Stimulated activated CD4-positive, alpha-beta T cell treated with anti-CD3 and anti-CD28 coated beads, Interleukin-1b, Interleukin-23, amount 100 ng/mL, for 48 hours (primary cell): ENCODE results near the gene ANKRD6.

Source experiments
- DNase-seq: peaks from one replicate; pipeline ENCODE4 v3.0.0-alpha.2; 2020

Gene ANKRD6

DNA sequence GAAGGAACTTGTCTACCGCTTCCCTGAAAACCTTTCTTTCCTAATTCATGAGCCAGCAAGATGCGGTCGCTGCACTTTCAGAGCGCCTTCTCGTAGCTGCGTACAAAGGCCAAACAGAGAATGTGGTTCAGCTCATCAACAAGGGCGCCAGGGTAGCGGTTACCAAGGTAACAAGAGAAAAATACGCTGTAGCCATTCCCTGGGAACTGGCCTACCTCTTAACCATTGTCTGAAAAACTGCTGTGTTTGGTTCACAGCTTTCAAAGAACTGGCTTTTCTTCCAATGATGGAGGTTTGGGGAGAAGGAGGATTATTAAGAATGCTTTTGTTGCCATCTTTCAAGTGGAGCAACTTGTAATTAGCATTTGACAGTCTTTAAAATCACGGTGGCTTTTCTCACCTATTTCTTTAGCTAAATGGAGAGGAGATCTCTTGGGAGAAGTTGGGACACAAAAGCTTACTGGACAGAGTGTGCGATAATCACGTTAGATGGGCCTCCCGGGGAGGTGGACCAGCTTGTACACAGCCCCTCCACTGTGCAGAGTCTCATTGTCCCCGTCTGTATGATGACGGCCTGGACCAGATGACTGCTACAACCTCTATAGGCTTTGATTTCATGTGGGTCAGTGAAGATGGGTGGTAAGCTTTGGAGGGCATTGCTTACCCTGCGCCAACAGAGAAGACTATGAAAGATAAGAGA, 134.1 kb downstream of the ANKRD6 start:
- DNase-seq, result no peak

DNA sequence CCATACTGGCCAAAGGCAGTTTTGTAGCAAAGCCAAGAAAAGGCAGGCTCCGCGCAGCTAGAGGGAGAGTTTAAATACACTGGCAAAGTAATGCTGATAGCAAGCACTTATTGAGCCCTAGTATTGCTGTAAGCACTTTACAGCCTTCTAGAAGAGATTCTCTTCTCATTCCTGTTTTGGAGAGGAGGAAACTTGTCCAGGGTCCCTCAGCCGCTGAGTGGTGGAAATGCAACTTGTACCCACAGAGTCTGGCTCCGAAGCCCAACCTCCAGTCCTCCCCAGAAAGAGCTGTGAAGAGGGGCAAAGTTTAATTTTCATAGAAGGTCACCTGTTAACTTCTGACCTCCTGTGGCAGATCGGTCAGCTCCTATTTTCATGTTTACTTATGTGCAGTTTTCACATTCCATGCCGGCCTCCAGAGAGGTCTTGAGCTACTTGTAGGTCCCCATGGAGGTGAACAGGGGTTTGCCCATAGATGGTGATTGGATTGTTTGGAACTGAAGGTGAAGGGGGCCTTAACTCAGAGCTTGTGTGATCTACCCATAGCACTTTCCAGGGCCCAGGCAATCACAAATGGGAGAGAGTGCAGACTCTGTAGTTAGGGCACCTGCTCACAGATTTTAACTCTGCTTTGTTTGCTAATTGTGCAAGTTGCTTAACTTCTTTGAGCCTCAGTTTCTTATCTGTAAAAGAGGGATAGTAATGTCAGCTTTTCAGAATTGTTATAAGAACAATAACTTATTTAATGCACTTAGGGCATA, 134.9 kb downstream of the ANKRD6 start:
- no peak for DNase-seq

DNA sequence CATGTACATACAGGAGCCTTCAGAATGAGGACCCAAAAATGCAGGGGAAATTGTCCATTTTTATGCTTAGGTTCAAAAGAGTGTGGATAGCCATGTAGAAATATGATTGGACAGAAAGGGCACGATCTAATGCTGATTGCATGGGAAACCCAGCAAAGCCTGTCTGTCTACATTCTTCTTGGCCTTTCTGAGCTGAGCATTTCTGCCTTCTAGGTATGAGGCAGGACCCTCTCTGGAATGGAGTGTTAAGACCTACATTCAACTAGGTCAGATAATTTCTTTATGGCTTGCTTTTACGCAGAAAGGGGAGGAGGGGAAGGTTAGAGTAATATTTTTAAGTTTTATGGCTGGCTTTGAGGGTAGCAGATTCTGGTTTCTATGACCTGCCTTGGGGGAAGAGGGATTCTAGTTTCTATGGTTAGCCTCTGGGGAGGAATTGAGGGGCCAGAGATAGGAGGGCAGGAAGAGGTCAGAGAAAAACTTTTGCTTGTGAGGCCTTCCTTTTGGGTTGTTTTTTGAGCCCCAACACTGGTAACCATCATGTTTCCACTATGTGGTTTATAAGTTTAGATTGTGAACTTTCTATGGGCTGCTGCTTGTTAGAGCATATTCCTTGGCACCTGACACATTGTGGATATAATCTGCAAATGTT, 142.1 kb downstream of the ANKRD6 start:
- DNase-seq, result no peak

DNA sequence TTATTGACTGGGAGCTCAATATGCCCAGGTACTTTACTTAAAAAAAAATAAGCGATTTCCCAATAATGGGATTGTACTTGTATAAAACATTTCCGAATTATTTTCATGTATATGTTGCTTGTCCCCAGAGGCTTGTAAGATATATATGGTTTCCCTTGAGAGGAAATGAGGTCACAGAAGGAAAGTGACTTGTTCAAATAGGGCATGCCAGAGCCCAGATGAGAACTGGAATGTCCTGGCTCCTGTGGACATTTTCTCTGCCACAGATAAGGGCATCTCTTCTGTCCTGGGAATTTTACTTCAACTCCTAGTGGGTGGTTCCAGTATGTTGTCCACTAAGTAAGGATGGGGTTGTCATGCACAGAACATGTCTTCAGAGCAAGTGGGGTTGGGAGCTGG, 142.6 kb downstream of the ANKRD6 start:
- no peak for DNase-seq

DNA sequence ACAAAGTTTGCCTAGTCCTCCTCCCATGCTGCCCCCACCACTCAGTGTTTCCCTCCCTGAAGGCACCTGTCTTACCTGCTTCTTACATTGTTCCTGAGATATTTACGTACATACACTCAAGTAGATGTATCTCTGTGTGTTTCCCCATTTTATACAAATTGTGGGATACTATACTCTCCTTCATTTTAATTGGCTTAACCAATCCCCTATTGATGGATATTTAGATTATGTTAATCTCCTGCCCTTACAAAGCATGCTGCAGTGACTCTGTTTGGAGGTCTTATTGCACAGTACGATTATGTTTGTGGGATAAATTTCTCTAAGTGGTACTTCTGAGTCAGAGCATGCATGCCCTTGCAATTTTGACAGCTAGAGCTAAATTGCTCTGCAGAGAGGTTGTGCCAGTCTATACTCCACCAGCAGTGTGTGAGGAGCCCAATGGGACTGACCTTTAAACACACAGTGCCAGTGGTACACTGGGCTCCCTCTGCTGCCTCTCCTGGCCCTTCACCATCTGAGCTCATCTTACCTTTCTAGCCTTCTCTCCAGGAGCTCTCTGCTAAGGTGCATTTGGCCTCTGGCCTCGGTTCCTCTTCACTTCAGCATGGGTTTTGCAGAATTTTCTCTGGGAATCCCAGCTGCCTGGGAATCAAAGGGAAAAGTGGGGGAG, 148.2 kb downstream of the ANKRD6 start:
- no peak for DNase-seq

DNA sequence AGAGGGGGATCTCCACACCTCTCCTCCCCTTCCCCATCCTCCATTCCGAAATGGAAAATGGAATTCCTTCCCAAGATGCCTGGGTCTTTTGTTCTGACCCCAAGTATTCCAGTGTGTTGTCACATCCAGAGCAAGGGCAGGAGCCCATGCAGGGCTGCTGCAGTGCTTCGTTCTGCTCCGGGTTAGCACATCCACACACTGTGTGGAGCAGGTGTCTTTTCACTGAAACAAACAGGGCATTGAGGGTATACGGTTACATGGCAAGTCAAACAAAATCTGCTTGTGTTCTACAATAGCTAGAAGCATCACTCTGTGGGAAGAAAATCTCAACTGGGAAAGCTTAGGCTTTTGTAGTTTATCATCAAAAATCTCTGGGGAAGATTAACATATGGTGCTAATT, 148.7 kb downstream of the ANKRD6 start:
- no peak for DNase-seq

DNA sequence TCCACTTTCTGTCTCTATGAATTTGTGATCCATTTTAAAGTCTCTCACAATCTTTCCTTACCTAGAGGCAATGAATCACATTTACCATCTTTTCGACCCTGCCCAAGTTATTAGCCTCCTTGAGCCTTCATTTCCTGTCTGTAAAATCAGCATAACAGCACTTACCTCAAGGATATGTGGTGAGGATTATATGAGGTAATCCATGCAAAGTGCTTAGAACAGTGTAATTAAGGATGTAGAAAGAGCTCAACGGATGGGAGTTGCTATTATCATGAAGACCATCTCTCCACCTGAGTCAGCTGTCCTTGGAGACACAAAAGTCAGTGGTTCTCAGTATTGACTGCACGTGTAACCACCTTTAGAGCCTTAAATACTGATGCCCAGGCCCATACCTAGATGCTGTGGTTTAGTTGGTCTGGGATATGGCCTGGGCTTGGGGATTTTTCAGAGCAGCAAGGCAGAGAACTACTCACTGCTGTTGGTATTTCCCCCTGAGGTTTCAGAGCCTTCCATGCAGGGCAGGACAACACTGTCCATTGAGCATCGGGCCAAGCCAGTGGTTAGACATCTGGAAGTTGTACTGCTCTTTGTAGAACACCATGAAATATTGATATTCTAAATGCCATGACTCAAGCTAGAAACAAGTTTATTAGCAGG, 149.8 kb downstream of the ANKRD6 start:
- DNase-seq, result no peak

DNA sequence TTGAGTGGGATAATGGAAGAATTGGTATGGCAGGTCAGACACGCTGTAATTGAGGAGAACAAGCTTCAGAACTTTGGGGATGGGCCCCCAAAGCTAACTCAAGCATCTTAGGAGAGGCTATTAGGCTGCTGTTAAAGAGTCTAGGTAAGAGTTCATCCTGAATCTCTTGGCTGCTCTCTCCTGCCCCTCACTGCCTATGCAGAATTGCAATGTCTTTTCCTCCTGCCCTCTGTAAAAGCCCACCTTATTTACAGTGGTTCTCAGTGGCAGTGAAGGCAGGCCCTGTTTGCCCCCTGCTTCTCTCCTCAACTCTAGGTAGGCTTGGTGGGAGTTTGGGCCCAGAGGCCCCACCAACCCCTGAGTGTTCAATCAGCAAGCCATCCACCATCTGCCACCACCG, 150.6 kb downstream of the ANKRD6 start:
- DNase-seq, result no peak

DNA sequence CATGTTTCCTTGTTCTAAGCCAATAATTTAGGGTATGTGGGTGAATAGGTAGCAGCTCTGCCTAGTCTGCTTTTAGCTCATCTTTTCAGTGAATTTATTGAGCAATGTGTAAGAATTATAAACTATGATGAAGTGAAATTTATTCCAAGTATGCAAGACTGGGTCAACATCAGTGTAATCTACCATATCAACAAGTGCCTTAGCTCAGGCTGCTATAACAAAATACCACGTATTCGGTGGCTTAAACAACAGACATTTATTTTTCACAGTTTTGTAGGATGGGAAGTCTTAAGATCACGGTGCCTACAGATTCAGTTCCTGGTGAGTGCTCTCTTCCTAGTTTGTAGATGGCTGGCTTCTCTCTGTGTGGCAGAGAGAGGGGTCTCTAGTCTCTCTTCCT, 151.6 kb downstream of the ANKRD6 start:
- DNase-seq, result no peak

DNA sequence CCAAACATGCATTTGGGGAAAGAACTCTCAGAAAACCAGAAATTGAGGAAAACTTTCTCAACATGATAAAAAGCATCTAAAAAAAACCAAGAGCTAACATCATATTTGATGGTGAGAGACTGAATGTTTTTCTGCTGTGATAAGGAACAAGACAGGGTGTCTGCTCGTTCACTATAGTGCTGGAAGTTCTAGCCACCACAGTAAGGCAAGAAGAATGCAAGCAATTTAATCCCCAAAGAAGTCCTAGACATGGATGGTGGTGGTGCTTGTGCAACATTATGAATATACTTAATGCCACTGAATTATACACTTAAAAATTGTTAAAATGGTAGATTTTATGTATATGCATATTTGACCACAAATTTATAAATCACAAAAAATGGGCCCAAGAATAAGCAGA, 152.2 kb downstream of the ANKRD6 start:
- no peak for DNase-seq

DNA sequence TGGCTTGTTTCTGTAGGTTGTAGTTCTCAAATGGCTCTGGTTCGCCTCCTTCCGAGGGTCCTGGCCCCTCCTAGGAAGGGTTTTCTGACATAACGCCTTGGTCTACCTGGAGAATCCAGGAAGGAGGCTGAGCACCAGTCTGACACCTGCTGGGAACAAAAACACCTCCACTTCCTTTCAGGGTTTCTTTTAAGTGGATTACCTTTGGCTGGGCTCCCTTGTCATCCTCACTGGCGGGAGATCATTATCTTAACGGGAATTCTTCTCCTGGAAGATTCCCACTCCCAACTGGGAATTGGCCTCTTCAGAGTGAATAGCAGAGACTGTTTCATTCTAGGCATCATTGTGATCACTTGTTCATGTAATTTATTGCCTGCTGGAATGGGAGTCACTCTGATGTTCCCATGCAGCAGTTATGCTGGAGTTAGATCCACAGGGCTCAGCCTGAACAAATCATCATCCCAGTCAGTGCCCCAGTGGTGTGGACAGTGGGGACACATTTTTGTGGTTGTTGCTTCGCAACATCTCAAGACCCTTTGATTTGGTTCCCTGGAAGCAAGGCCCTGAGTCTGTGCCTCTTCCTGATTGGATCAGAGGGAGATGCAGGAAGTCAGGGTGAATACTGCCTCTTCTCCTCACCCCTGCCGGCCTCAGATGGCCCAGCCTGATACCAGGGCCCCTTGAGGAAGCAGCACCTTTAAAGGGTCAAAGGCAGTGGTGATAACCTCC, 156.5 kb downstream of the ANKRD6 start:
- DNase-seq, result no peak

DNA sequence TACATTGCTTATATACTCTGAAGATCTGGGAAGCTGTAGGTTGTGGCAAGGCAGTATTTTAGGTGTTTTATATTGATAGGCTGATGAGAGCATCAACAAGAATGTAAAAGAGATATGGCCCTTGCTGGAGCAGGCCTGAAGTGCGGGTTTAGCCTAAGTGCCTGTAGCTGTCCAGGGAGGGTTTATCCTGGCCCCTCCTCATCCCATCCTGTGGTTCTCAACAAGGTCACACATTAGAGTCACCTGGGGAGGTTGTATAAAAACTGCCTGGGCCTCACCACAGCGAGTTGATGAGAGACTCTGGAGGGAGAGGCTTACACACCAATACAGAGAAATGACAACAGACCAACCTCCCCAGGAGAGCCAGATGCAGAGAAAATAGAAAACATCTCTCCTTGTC, 157.2 kb downstream of the ANKRD6 start:
- no peak for DNase-seq

DNA sequence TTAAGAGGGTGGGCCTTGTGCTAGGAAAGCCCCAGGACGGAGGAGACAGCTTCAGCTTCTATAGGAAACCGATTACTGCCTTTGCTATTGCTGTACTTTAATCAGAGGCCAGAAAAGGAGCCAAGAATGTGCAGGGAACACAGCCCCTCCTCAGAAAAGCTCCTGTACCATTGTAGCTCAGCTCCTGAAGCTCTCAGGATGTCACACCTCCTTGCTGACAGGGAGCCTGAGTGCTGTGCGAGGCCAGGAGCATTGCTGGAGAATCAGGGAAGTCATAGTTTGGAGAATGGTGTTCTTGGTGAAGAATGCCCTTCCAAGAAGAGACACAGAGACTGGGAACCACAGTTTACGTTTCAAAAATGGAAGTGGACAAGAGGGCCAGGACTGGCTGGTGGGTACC, 158.8 kb downstream of the ANKRD6 start:
- no peak for DNase-seq

DNA sequence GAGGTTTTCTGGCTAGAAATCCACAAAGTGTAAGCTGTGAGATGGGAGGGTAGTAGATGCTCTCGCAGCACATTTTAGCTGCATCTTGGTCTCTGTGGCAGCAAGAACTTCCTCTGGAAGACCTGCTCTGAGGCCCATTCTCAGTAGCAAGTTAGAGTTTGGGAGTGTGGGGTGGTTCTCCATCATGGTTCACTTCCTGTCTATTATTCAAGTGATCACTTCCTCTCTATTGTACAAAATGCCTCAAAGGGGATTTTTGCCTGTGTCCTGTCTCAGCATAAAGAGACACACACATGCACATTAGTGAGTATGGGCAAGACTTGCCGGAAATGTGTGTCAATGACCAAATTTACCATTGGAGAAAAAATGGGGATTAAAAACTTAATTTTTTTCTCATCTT, 163.1 kb downstream of the ANKRD6 start:
- no peak for DNase-seq

DNA sequence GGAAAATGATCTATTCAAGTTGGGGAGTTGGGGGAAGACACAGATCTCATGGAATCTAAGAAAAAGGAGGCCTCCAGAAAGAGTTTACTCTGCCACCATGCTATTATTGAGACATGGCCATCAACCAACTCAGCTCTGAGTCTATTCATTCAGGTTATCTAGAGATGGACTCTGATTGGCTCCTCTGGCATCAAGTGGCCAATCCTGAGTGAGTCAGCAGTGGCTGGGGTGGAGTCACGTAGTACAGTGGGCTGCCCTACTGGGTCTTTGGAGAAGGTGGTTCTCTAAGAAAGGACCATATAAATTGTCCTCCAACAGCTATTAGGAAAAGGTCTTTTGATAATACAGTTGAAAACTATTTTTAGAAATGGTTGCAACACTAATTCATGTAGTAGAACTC, 163.5 kb downstream of the ANKRD6 start:
- DNase-seq, result no peak

DNA sequence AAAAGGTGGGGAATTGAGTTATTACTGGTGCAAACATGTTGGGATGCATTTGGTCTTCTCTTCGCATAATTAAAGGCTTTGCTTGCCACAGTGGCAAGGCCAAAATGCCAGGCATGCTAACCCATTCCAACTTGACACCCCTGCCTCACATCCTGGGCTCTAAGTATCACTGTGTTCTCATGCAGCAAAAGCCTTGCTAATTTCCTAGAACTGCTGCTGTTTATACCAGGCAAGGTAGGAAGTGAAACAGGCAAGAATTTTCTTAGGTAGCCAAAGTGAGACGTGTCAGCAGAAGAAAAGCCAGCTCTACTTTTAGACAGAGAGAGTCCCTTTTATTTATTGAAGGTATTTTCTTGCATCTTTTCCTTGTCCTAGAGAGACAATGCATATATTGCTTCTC, 164.4 kb downstream of the ANKRD6 start:
- no peak for DNase-seq

DNA sequence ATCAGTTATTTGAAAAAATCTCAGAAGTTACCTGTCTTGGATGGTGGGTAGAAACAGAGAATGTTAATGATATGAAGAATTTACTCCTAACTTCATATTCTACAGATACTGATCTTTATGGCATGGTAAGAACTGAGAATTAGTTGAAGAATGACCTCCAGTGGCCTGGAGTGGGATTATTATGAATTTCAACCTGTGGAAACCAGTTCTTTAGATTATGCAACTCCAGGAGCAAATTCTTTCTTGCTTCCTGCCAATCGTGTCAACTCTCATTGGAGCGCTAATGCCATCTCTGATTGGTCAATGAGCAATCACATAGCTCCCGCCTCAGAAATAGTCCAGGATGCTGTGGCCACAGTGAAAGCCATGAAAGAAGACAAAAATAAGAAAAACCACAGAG, 165.0 kb downstream of the ANKRD6 start:
- no peak for DNase-seq

DNA sequence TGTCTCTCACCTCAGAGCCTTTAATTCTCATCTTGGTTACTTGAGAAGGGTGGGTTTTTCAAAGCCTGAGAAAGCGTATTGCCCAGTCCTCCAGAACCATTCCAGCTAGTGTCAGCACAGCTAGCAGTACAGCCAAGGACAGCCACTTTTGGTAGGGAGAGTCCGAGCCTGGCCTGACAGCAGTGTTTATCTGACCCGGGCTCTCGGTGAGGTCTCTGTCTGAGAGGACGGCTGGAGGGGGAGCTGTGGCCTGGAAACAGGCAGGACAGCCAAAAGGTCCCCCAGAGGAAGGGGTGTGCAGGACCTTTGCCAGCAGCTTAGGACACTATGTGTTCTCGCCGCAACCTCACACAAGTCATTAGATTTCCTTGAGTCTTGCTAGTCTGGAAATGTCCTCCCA, 166.8 kb downstream of the ANKRD6 start:
- DNase-seq, result no peak

DNA sequence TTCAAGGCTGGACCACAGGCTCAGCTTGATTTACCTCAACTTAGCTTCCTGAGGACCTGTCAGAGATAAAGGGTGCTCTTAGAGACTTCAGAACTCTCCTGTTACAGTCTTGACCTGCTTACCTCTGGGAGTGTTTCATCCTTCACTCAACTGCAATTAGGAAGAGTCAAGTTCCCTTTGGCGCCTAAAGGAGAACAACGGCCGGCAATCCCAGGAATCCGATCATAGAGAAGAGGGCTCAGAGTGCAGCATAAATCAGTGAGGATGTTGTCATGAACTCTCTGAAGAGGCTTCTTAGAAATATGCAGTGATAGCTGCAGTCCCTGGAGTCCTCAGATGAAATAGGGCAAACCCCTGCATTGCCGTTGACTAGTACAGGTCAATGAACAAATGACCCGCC, 169.2 kb downstream of the ANKRD6 start:
- no peak for DNase-seq

DNA sequence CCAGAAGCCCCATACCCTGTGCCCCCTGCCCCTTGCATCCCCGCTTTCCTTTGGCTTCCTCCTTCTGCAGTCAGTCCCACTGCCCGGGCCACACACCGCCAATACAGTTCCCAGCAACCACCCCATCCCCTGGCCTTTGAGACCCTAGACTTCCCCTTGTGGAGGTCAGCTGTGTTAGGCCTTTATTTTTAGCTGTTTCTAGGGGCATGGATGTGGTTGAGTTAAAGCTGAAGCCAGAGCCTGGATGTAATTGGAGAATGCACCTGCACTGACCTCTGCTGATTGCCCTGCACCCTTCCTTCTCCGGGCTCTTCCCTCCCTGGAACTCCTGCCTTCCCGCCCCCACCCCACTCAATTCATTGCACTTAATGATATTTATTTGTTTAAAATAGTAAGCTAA, 171.7 kb downstream of the ANKRD6 start:
- DNase-seq, result no peak

DNA sequence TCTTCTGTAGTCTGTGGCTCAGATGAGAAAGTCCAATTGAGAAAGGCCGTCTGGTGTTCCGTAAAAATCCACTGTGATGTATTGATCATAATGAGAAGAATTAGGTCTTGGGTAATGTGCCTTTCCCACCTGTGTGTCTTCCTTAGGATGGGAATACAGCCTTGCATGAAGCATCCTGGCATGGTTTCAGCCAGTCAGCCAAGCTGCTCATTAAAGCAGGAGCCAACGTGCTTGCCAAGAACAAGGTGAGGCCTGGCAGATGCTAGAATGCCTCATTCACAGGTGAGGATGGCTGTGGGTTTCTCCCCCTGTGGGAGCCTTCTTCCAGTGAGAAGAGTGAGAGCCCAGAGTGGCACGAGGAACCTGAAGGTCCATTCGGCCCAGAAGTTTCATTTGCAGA, 172.9 kb downstream of the ANKRD6 start:
- DNase-seq, result no peak

DNA sequence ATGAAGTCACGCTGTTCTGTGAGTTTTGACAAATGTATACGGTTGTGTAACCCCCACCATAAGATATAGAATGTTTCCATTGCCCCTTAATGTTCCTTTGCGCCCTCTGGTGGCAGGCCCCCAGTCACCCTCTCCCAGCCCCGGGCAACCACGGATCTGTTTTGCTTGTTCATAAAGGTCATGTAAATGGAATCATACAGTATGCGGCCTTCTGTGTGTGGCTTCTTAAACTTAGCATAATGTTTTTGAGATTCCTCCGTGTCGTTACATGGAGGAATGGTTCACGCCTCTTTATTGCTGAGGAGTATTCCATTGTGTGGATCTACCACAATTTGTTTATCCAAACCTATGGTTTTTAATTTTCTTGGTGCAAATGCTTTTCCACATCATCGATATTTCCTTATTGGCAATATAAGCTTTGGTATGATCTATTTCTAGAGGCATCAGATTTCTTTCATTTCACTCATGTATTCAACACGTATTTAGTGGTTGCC, 177.2 kb downstream of the ANKRD6 start:
- DNase-seq, result peak; percentile 71
